Measurements from ENCODE around the gene TECPR2.

TECPR2 gene

GRCh38 chr14:102434647-102435175, 72.0 kb downstream of the TECPR2 start:
- no peak for DNase-seq

DNA sequence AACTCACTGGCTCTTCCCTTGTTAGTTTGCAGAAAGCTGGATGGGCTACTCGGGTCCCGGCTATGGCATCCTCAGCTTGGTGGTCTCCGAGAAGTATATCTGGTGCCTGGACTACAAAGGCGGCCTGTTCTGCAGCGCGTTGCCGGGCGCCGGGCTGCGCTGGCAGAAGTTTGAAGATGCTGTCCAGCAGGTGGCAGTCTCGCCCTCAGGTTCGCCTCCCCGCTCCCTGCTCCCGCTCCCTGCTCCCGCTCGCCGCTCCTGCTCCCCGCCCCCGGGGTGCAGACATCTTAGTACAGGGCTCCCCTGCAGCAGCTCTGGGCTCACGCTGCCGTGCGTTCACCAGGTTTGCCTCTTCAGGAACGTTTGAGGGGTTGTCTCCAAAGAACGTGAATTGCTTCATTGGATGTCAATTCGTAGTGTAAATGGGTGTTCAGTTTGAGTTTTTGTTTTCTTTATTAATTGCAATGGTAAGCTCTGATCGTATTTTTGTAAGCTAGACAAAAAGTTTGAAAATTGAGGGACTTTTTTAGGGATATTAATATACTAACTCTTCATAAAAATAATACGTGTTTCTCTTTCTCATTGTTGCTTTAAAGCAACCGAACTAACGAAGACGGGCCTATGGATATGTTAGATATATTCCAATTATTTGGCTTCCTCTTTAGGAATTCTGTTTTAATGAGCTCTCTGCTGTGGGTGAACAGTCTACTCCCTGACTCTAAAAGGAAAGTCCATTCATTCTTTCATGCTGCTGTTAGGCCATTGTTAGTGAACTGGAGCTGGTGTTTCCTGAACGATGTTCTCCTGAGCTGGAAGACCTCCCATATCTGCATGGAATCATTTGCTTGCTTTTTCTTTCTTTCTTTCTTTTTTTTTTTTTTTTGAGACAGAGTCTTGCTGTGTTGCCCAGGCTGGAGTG, 75.5 kb downstream of the TECPR2 start:
- peak; percentile 89 for DNase-seq

DNA sequence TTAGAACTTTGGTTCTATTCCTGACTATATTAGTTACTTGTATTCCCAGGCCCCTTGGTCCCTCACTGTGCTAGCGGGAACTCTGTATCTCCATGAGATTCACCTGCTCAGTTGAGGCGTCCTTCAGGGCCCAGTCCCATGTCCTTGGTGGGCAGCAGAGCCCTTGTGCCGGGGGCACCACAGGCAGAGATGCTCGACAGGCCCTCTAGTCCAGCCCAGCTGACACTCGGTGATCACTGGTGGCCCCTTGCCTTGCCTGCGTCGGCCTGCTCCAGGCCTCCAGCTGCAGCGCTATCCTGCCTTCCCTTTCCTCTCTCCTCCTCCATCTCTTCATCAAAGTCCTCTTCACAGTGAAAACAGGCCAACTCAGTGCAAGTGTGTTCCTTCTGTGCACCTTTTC, 76.8 kb downstream of the TECPR2 start:
- DNase-seq: no peak

DNA sequence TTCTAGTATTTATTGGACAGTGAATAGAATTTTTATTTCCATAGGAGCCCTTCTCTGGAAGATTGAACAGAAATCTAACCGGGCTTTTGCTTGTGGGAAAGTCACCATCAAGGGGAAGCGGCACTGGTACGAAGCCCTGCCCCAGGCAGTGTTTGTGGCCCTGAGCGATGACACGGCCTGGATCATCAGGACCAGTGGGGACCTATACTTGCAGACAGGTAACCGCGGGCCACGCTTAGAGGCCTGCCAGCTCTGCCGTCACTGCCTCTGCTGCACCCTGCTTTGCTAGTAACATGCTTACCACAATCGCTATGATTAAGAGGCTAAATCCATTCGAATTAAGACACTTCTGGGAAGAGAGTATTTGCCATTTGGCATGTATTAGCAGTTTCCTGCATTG, 77.7 kb downstream of the TECPR2 start:
- no peak for DNase-seq

DNA sequence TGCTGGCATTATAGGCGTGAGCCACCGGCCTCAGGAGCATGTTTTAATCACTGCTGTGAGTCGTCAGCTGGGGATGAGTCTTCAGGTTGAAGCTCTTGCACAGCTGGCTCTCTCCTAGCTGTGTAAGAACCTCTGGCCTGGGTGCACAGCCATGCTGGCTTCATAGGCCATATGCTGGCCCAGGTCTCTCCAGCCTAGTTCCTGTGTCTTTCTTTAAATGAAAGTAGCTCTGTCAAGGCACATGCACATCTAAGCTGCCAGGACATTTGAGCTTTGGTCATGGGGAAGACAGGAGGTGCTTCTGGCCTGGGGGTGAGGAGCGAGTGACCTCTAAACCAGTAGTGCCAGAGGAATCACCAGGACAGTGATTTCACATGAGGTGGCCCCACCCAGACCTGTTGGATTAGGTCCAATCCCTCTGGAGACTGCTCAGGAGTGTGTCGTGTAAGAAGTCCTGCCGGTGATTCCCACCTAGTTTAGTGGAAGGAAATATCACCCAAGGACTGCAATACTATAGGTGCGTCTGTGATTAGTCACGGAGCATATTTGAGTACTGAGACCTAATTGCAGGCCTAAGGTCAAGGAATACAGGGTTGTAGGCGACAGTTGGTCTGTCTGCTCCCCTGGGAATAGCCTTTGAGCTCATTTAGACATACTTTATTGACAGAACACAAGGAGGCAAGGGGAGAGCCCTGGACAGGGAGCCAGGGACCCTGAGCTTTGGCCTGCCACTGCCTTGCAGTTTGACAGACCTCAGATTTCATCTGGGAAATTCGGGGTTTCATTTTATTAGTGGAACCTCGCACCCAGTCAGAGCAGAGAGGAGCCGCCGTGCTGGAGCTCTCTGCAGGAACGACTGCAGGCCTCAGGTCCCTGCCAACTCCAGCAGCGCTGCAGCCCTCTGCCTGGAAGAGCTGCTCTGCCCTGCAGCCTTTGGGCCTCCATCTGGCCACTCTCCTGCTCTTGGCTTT, 79.8 kb downstream of the TECPR2 start:
- DNase-seq: no peak

DNA sequence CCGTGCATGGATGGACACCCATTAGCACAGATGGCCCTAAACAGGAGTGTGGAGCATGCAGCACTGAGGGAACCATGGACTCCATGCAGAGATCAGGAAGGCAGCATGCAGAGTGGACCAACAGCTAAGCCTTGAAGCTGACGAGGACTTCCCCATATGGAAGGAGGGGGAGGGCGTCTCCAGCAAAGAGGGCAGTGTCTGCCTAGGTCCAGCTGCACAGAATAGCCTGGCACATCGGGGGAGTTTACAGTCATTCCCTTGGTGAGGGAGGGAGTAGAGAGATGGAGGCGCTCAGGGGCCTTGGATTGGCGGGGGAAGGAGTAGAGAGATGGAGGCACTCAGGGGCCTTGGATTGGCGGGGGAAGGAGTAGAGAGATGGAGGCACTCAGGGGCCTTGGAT, 82.3 kb downstream of the TECPR2 start:
- no peak for DNase-seq

- no peak for DNase-seq
These were observed 82.9 kb downstream of the TECPR2 start for GRCh38 chr14:102445641-102446040.

- DNase-seq: no peak
These were observed 87.7 kb downstream of the TECPR2 start for GRCh38 chr14:102450206-102451063.

GRCh38 chr14:102451064-102451352, 88.3 kb downstream of the TECPR2 start:
- no peak for DNase-seq

DNA sequence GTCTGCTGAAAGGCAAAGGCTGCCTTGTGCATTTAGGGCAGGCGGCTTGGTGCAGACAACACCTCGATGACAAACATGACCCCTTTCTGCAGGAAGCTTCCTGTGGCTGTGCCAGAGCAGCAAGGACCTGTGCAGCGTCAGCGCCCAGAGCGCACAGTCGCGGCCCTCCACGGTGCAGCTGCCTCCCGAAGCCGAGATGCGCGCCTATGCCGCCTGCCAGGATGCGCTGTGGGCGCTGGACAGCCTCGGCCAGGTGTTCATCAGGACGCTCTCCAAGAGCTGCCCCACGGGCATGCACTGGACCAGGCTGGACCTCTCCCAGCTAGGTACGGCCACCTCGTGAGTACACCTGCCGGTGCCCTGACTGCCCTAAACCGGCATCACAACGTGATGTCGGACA, 89.6 kb downstream of the TECPR2 start:
- no peak for DNase-seq

DNA sequence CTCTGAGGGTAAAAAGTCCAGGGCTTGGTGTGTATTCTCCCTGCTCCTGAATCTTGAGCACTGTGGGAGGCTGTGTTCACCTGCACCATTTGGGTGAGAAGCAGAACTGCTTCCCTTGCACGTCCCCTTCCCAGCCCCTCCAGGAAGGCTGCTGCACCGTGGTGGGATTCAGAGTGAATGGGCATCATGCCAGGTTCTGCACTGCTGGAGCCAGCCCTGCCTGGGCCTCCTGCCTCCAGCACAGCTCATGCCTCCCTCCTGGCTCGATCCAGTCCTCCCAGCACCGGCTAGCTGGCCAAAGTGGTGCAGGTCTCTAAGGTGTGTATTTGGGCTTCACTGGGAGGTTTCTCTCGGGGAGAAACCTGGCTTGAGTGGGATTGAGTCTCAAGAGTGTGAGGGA, 92.0 kb downstream of the TECPR2 start:
- DNase-seq: no peak

GRCh38 chr14:102457509-102457908, 94.8 kb downstream of the TECPR2 start:
- DNase-seq: no peak

DNA sequence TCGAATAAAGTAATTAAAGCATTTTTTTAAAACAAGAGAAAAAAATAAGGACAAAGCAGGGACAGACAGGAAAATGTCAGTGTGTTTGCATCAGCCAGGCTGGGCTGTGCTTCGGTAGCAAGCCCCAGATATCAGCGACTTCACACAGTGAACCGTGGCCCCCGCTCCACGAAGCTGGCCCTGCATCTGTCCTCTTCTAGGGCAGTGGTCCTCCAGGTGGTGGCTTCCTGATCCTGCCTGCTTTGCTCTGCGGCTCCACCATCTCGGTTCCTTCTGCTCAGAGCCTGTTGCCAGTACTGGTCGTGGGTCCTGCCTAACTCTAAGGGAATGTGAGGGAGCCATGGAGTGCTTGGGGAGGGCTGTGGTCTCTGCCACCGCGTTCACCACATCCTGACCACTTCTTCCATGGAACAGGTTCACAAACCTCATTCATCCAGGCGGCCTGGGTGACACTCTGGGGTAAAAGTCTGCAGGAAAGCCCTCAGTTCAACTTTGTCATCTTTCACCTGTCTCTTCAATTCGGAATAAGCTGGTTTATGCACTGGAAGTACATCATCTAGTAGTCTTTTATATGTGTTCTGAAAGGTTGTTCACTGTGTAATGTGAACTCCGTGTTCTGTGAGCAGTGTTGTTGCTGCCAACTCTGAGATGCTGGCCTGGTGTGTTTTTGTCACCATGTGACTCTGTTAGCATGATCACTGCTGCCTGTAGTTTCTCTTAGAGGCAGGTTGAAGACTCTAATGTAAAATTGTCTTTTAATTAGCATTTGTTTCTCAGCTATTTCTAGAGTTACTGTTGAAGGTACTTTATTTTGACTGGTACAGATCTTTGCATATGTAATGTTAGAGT, 99.0 kb downstream of the TECPR2 start:
- peak; percentile 23 for DNase-seq

DNA sequence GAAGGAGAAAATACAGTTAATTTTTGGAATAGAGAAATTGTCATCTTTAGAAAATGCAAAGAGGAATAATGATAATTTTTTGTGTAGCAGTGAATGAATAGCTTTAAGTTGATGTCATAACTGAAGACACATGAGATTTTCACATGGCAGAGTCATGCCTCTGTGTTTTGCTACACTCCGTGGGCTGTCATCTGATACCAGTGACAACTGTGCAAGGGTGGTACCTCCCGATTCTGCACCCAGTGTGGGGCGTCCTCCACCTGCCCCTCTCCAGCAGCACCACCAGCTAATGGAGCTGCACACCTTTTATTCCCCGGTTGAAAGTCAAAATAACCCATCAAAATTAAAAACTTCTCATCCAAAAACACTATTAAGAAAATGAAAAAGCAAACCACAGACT, 99.7 kb downstream of the TECPR2 start:
- DNase-seq: no peak

DNA sequence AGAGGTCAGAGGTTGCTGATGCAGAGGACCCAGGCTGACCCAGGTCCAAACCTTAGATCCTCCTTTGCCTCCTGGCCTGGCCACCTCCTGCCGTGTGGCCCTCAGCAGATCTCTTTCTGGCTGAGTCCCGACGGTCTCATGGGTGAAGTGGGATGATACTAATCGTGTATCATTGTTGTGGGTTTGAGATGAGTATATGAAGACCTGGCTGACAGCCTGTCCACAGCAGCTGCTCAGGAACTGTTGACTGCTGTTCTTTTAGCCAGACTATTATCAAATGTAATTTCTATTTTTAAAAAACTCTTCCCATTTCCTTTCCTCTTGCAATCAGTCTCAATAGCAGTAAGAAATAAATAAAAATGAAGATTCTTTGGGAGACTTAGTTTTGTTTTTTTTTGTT, 101.3 kb downstream of the TECPR2 start:
- no peak for DNase-seq

- DNase-seq: no peak
These were observed 102.2 kb downstream of the TECPR2 start for GRCh38 chr14:102464846-102465341.

- no peak for DNase-seq
These were observed 106.5 kb downstream of the TECPR2 start for GRCh38 chr14:102469261-102469660.

DNA sequence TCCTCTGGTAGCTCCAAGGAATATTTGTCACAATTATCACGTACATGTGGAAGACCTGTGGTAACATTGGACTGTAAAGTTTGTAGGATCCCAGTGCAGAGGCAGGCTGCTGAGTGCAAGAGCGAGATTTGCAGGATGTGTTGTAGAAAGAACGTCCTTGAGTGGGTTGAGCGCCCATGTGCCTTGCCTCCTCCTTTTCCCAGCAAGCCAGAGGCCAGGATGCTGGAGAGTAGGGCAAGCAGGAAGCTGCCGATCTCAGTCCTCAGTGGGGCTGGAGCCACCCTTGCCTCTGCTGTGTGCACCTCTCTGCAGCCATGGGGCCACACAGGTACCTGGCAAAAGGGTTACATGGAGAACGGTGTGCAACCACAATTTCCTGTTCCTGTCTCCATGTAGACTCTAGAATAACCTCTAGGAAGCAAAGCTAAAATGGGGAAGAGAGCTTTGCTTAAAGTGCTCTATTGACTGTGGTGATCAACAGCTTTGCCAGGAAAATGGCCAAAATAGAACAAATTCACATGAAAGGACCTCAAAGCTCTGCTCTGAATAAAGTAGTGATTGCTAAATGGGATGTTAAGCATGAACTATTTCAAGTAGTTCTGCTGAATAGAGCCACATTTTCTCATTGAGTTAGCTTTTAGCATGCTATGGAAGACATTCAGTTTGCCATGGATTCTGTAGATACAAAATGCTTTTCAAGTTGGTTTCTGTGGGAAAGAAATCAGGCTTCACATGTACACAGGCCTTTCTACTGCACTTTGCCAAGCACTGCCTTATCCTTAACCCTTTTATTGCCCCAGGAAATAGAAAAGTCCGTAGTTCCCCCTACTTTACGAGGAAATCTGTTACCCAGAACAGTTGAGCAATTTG, 109.4 kb downstream of the TECPR2 start:
- DNase-seq: no peak

GRCh38 chr14:102472791-102473150, 110.0 kb downstream of the TECPR2 start:
- no peak for DNase-seq

DNA sequence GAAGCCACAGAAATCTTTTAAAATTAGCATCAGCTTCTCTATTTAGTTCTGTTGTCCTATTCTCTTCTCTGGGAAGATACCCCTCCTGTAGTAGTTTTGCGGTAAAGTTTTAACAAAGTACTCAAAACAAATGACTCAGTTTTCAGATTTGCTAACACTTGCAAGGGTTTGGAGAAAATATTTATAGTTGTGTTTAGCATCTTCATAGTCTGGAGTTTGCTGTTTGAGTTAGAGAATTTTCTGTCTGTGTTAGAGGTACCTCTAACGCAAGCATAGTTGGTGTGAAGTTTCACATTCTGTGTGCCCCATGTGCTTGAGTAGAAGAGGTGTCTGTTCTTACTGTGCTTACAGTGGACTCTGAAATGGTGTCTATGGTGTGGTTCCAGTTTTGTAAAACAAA, 110.8 kb downstream of the TECPR2 start:
- DNase-seq: no peak

GRCh38 chr14:102474934-102475333, 112.2 kb downstream of the TECPR2 start:
- DNase-seq: peak; percentile 9
